CD14-positive monocyte (primary cell): ENCODE data around the gene ZNF124. TPM values are rescaled to one million over a fixed set of nuclear protein-coding genes. Genes with fewer than 3 reads are reported as not detected.

Experiments used
- DNase-seq, 3 donors: peaks; one replicate each; pipeline ENCODE4 v3.0.0-alpha.2; 2011 to 2022
- H2AFZ ChIP-seq: 2 replicates; pipeline ENCODE4 v1.6.0; 2012; ENCODE audit warnings: mild to moderate bottlenecking, low read depth, low read length, inconsistent platforms; ENCODE audit not compliant: insufficient read depth, poor library complexity, severe bottlenecking
- H3K27ac ChIP-seq, 2 donors: 1 replicate in 1 of 2; 2 replicates in 1 of 2; pipeline ENCODE4 v1.5.1; 2012 to 2013; ENCODE audit warnings: low read length in 2 of 2, control low read depth in 1 of 2, inconsistent platforms in 1 of 2, low read depth in 1 of 2, mild to moderate bottlenecking in 1 of 2
- H3K27me3 ChIP-seq, 2 donors: one replicate each; pipeline versions ENCODE4 v1.6.0 to v1.6.1; 2011 to 2013; ENCODE audit warnings: low read length in 2 of 2; ENCODE audit not compliant: control insufficient read depth in 2 of 2, insufficient read depth in 2 of 2
- H3K36me3 ChIP-seq, 2 donors: replicated peaks in 1 of 2; 1 replicate in 1 of 2; 2 replicates in 1 of 2; pipeline versions ENCODE4 v1.5.1 to v1.6.1; 2012 to 2013; ENCODE audit warnings: low read length in 2 of 2, control low read depth in 1 of 2, inconsistent platforms in 1 of 2, mild to moderate bottlenecking in 1 of 2; ENCODE audit not compliant: insufficient read depth in 2 of 2, control insufficient read depth in 1 of 2
- H3K4me1 ChIP-seq, 2 donors: 1 replicate in 1 of 2; 2 replicates in 1 of 2; pipeline versions ENCODE4 v1.5.1 to v1.6.1; 2012 to 2013; ENCODE audit warnings: low read length in 2 of 2, control low read depth in 1 of 2, inconsistent platforms in 1 of 2, mild to moderate bottlenecking in 1 of 2, moderate library complexity in 1 of 2; ENCODE audit not compliant: insufficient read depth in 2 of 2, control insufficient read depth in 1 of 2
- H3K4me2 ChIP-seq: replicated peaks from 2 replicates; pipeline ENCODE3; 2012; ENCODE audit warnings: low read length, moderate library complexity, mild to moderate bottlenecking; ENCODE audit not compliant: poor library complexity, severe bottlenecking; ENCODE audit errors: extremely low read depth
- H3K4me3 ChIP-seq, 3 experiments: fragments of 200-600 bp in 1 of 3; sonication (generic) in 1 of 3; replicated peaks in 1 of 3; 1 replicate in 2 of 3; 2 replicates in 1 of 3; pipeline ENCODE4 v1.5.1; 2011 to 2013; ENCODE audit warnings: low read length in 3 of 3, mild to moderate bottlenecking in 3 of 3, control low read depth in 2 of 3, low read depth in 2 of 3, inconsistent platforms in 1 of 3, moderate library complexity in 1 of 3
- H3K79me2 ChIP-seq: 2 replicates; pipeline ENCODE4 v1.6.0; 2012; ENCODE audit warnings: mild to moderate bottlenecking, control low read depth, inconsistent platforms, low read length, moderate library complexity; ENCODE audit not compliant: insufficient read depth
- H3K9ac ChIP-seq: 2 replicates; pipeline ENCODE4 v1.6.0; 2017; ENCODE audit warnings: low read length, mild to moderate bottlenecking; ENCODE audit not compliant: insufficient read depth, poor library complexity, severe bottlenecking
- H3K9me3 ChIP-seq, 2 donors: replicated peaks in 1 of 2; 1 replicate in 1 of 2; 2 replicates in 1 of 2; pipeline versions ENCODE4 v1.5.1 to v1.6.1; 2012 to 2013; ENCODE audit warnings: low read length in 2 of 2, control low read depth in 1 of 2; ENCODE audit not compliant: control insufficient read depth in 1 of 2, insufficient read depth in 1 of 2
- H4K20me1 ChIP-seq: 2 replicates; pipeline ENCODE4 v1.6.0; 2012; ENCODE audit warnings: mild to moderate bottlenecking, low read length, control low read depth, moderate library complexity; ENCODE audit not compliant: insufficient read depth
- H3K27ac Mint-ChIP-seq, 7 donors: one replicate each; pipeline ENCODE4 v1.8.0; 2020; ENCODE audit warnings: mild to moderate bottlenecking in 7 of 7, mixed read lengths in 7 of 7, moderate library complexity in 6 of 7, inconsistent platforms in 2 of 7
- H3K27me3 Mint-ChIP-seq, 3 donors: one replicate each; pipeline ENCODE4 v1.8.0; 2021 to 2022; ENCODE audit warnings: low read depth in 3 of 3, mild to moderate bottlenecking in 3 of 3, mixed read lengths in 3 of 3, moderate library complexity in 3 of 3, inconsistent platforms in 1 of 3
- H3K36me3 Mint-ChIP-seq, 2 donors: one replicate each; pipeline ENCODE4 v1.8.0; 2020; ENCODE audit warnings: mixed read lengths in 2 of 2, inconsistent platforms in 1 of 2, mild to moderate bottlenecking in 1 of 2
- H3K4me1 Mint-ChIP-seq: one replicate; pipeline ENCODE4 v1.8.0; 2020; ENCODE audit warnings: mild to moderate bottlenecking, mixed read lengths
- H3K4me3 Mint-ChIP-seq, 2 donors: one replicate each; pipeline ENCODE4 v1.8.0; 2020; ENCODE audit warnings: mild to moderate bottlenecking in 2 of 2, mixed read lengths in 2 of 2, moderate library complexity in 1 of 2
- H3K9me3 Mint-ChIP-seq, 7 donors: one replicate each; pipeline ENCODE4 v1.8.0; 2020 to 2022; ENCODE audit warnings: mixed read lengths in 7 of 7, mild to moderate bottlenecking in 6 of 7, moderate library complexity in 6 of 7, inconsistent platforms in 2 of 7
- WGBS: methylation state at CpG from one replicate; pipeline ENCODE4 v1.1.5; 2013; ENCODE audit warnings: missing lambda C conversion rate; ENCODE audit not compliant: insufficient coverage; 5-methylcytosine and 5-hydroxymethylcytosine counted together
- intact Hi-C, 2 donors: fragments of 100-400 bp; cut with micrococcal nuclease; formaldehyde crosslinking; loops; one replicate each; pipeline versions ENCODE4 v1.15.0 to v1.15.1; 2023
- polyA plus RNA-seq, 3 donors: library from polyadenylated mRNA; depleted of rRNA in 1 of 3; unstranded in 2 of 3; stranded (reverse) in 1 of 3; fragments of 300-500 nt in 2 of 3; fragments of >200 nt in 1 of 3; fragmentation: Illumina TruSeq in 2 of 3; gene quantifications; 1 replicate in 2 of 3; 2 replicates in 1 of 3; pipeline ENCODE4 v1.2.3, GENCODE V29; 2012 to 2021
- TF ChIP-seq, protein P1 (sequence below): fragments of 200-600 bp; IDR thresholded peaks from one replicate; pipeline ENCODE4 v1.8.0; 2022; ENCODE audit warnings: antibody characterized with exemption, mild to moderate bottlenecking

ZNF124 gene
- polyA plus RNA-seq, 3 donors = 2.6 to 5.5 (median 5.2) TPM

DNA sequence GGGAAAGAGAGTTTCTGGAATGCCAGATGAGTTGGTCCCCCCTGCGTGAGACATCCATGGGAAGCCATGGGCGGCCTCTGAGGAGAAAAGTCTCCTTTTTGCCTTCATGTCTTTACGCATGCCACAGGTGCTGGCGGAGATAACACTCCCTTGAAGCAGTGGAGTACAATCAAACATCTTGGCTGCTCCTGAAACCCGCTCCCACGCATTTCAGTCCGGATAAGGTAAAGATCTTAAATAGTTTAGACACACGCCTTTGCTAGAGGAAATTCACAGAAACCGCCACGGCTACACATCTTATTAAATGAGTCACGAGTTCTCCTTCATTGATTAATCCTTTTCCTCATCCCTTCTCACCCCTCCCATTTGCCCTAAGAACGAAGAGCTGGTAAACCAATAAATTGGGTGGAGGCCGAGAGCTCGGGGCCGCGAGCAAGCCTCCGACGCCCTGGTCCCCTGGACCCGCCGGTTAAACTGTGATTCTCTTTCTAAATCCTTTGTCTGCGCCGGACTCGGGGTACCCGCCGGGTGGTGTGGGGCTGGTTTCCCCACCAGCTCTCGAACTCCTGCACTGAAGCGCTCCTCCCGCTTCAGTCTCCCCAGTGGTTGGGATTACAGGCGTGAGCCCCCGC lies 61.1 kb downstream of the ZNF124 start:
- WGBS = 13% methylated on average over 28 of the region's 30 CpGs
- no peaks in the 10 kb centered on the region for H3K36me3 ChIP-seq
- H3K79me2 ChIP-seq = no peaks in the 10 kb centered on the region
- H3K4me2 ChIP-seq = peak overlapping the region; percentile 88
- H3K4me1 Mint-ChIP-seq = peaks cover 10% of the 10 kb centered on the region
- peaks cover 25 to 56% of the 10 kb centered on the region in 2 donors for H3K27me3 ChIP-seq
- intact Hi-C loops = no loop called here
- peak overlapping the region; percentile 14 to 75 (median 27) for H3K4me3 ChIP-seq
- H3K4me3 Mint-ChIP-seq = peak overlapping the region; percentile 78 to 94
- H3K27ac ChIP-seq = no peak overlapping the region
- H3K9me3 Mint-ChIP-seq = peaks cover 3 to 39% (median 26%) of the 10 kb centered on the region in 7 donors
- peak overlapping the region in 3 of 7 donors; percentile 12 to 29 (median 27) for H3K27ac Mint-ChIP-seq
- TF ChIP-seq, protein P1, sequence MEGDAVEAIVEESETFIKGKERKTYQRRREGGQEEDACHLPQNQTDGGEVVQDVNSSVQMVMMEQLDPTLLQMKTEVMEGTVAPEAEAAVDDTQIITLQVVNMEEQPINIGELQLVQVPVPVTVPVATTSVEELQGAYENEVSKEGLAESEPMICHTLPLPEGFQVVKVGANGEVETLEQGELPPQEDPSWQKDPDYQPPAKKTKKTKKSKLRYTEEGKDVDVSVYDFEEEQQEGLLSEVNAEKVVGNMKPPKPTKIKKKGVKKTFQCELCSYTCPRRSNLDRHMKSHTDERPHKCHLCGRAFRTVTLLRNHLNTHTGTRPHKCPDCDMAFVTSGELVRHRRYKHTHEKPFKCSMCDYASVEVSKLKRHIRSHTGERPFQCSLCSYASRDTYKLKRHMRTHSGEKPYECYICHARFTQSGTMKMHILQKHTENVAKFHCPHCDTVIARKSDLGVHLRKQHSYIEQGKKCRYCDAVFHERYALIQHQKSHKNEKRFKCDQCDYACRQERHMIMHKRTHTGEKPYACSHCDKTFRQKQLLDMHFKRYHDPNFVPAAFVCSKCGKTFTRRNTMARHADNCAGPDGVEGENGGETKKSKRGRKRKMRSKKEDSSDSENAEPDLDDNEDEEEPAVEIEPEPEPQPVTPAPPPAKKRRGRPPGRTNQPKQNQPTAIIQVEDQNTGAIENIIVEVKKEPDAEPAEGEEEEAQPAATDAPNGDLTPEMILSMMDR = no peak
- peaks cover 5 to 7% of the 10 kb centered on the region in 2 donors for H3K36me3 Mint-ChIP-seq
- peaks cover 10 to 20% of the 10 kb centered on the region in 2 donors for H3K9me3 ChIP-seq
- peaks cover 12 to 18% of the 10 kb centered on the region in 2 donors for H3K4me1 ChIP-seq
- DNase-seq = peak in 1 of 3 donors; percentile 12
- no peaks in the 10 kb centered on the region for H4K20me1 ChIP-seq
- peak overlapping the region; percentile 83 for H2AFZ ChIP-seq
- H3K27me3 Mint-ChIP-seq = peaks cover 49 to 71% (median 66%) of the 10 kb centered on the region in 3 donors
- H3K9ac ChIP-seq = peak overlapping the region; percentile 65

DNA sequence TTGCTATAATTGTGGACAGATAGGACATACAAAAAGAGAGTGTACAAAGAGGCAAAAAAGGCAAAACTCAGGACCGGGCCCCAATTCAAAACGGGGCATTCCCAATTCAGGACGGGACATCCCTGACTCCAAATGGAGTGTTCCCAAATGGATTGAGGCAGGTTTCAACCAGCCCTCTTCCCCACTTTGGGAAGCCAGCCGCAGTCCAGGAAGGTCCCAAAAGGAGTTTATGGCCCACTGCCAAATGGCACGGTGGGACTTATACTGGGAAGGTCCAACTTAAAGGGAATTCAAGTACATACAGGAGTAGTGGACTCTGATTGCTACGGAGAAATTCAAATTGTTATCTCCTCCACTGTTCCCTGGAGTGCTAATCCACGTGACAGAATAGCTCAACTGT lies 64.1 kb downstream of the ZNF124 start:
- no peak overlapping the region for H2AFZ ChIP-seq
- H3K27ac ChIP-seq = no peak overlapping the region
- H3K27me3 Mint-ChIP-seq = peaks cover 34 to 52% (median 47%) of the 10 kb centered on the region in 3 donors
- no peak overlapping the region for H3K27ac Mint-ChIP-seq
- no peak for DNase-seq
- no peak overlapping the region for H3K4me3 ChIP-seq
- peaks cover 22 to 42% of the 10 kb centered on the region in 2 donors for H3K27me3 ChIP-seq
- peaks cover 22 to 25% of the 10 kb centered on the region in 2 donors for H3K9me3 ChIP-seq
- peak overlapping the region in 1 of 2 donors; percentile 12 for H3K4me3 Mint-ChIP-seq
- H3K79me2 ChIP-seq = peaks cover 14% of the 10 kb centered on the region
- H3K9ac ChIP-seq = no peak overlapping the region
- TF ChIP-seq, protein P1 = no peak
- H3K36me3 ChIP-seq = no peaks in the 10 kb centered on the region
- peaks cover 24 to 30% of the 10 kb centered on the region in 2 donors for H3K4me1 ChIP-seq
- peaks cover 12 to 59% (median 42%) of the 10 kb centered on the region in 7 donors for H3K9me3 Mint-ChIP-seq
- H3K36me3 Mint-ChIP-seq = peaks cover 13% of the 10 kb centered on the region in 2 donors
- H4K20me1 ChIP-seq = no peaks in the 10 kb centered on the region
- WGBS = 98% methylated on average over 4 of the region's 7 CpGs
- peaks cover 24% of the 10 kb centered on the region for H3K4me1 Mint-ChIP-seq
- no peak overlapping the region for H3K4me2 ChIP-seq
- intact Hi-C loops = loop anchor here in 1 of 2 donors (10.0 kb wide), 1 partner anchor 107 kb away; no protein-coding TSS in a partner anchor
